Ishikawa (cell line): ENCODE data around the gene POF1B.

Source experiments
- EGR1 ChIP-seq: IDR thresholded peaks from 2 replicates; pipeline ENCODE4 v1.6.1; 2012
- EP300 ChIP-seq: IDR thresholded peaks from 2 replicates; pipeline ENCODE4 v1.6.1; 2012; ENCODE audit warnings: borderline replicate concordance
- FOXM1 ChIP-seq: IDR thresholded peaks from 2 replicates; pipeline ENCODE4 v1.6.1; 2012; ENCODE audit warnings: low read depth, borderline replicate concordance
- RAD21 ChIP-seq: IDR thresholded peaks from 2 replicates; pipeline ENCODE4 v1.6.1; 2012; ENCODE audit warnings: low read depth
- TAF1 ChIP-seq: IDR thresholded peaks from 2 replicates; pipeline ENCODE4 v1.6.1; 2012; ENCODE audit warnings: low read depth, mild to moderate bottlenecking
- TCF12 ChIP-seq: IDR thresholded peaks from 2 replicates; pipeline ENCODE4 v1.6.1; 2012; ENCODE audit warnings: low read depth
- YY1 ChIP-seq: IDR thresholded peaks from 2 replicates; pipeline ENCODE4 v1.6.1; 2012; ENCODE audit warnings: low read depth
- ZBTB7A ChIP-seq: IDR thresholded peaks from 2 replicates; pipeline ENCODE4 v1.6.1; 2012; ENCODE audit warnings: low read depth
- TF ChIP-seq, protein P1 (sequence below): IDR thresholded peaks from 2 replicates; pipeline ENCODE4 v1.6.1; 2012; ENCODE audit warnings: low read depth, mild to moderate bottlenecking

- TF ChIP-seq FOXM1 (no peak), EGR1 (no peak), EP300 (no peak), TAF1 (no peak), TCF12 (no peak), ZBTB7A (no peak), YY1 (no peak), RAD21 (no peak)
- TF ChIP-seq, protein P1, sequence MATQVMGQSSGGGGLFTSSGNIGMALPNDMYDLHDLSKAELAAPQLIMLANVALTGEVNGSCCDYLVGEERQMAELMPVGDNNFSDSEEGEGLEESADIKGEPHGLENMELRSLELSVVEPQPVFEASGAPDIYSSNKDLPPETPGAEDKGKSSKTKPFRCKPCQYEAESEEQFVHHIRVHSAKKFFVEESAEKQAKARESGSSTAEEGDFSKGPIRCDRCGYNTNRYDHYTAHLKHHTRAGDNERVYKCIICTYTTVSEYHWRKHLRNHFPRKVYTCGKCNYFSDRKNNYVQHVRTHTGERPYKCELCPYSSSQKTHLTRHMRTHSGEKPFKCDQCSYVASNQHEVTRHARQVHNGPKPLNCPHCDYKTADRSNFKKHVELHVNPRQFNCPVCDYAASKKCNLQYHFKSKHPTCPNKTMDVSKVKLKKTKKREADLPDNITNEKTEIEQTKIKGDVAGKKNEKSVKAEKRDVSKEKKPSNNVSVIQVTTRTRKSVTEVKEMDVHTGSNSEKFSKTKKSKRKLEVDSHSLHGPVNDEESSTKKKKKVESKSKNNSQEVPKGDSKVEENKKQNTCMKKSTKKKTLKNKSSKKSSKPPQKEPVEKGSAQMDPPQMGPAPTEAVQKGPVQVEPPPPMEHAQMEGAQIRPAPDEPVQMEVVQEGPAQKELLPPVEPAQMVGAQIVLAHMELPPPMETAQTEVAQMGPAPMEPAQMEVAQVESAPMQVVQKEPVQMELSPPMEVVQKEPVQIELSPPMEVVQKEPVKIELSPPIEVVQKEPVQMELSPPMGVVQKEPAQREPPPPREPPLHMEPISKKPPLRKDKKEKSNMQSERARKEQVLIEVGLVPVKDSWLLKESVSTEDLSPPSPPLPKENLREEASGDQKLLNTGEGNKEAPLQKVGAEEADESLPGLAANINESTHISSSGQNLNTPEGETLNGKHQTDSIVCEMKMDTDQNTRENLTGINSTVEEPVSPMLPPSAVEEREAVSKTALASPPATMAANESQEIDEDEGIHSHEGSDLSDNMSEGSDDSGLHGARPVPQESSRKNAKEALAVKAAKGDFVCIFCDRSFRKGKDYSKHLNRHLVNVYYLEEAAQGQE = no peak
Observed at GRCh38 chrX:85359051-85359450, 20.4 kb downstream of the POF1B start.
